ENCODE results near the gene C6orf118.
A peak's percentile ranks its signal among the peaks of the same experiment; 100 is the strongest.

C6orf118 gene

GRCh38 chr6:165244524-165245247 lies 64.7 kb downstream of the C6orf118 start:
- DNase-seq (ENCODE audit: low spot score) = no peak

- DNase-seq (ENCODE audit: low spot score) = no peak
Measured at GRCh38 chr6:165243801-165244200, 65.6 kb downstream of the C6orf118 start.

GRCh38 chr6:165236326-165236725 lies 73.1 kb downstream of the C6orf118 start:
- DNase-seq (ENCODE audit: low spot score) = no peak

GRCh38 chr6:165232731-165233488 lies 76.5 kb downstream of the C6orf118 start:
- DNase-seq (ENCODE audit: low spot score) = no peak

- DNase-seq (ENCODE audit: low spot score) = peak; percentile 42
Measured at GRCh38 chr6:165231581-165232561, 77.5 kb downstream of the C6orf118 start.

- no peak for DNase-seq (ENCODE audit: low spot score)
Measured at GRCh38 chr6:165231177-165231576, 78.2 kb downstream of the C6orf118 start.

Measured in SK-N-DZ (cell line).